ENCODE data around the gene ZNF714.

DNA sequence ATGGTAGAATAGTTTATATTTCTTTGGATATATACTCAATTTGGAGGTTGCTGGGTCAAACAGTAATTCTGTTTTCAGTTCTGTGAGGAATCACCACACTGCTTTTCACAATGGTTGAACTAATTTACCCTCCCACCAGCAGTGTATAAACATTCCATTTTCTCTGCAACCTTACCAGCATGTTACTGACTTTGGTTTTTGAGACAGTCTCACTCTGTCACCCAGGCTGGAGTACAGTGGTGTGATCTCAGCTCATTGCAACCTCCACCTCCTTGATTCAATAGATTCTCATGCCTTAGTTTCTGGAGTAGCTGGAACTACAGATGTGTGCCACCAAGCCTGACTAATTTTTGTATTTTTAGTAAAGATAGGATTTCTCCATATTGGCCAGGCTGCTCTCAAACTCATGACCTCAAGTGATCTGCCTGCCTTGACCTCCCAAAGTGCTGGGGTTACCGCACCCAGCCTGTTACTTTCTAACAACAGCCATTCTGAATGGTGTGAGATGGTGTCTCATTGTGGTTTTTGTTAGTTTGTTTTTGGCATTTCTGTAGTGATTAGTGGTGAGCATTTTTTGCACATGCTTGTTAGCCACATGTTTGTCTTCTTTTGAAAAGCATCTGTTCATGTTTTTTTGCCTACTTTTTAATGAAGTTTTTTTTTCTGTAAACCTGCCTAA, 12.5 kb downstream of the ZNF714 start:
- TF ChIP-seq, protein P1, sequence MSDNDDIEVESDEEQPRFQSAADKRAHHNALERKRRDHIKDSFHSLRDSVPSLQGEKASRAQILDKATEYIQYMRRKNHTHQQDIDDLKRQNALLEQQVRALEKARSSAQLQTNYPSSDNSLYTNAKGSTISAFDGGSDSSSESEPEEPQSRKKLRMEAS (IDR thresholded peaks at IDR 0.05): no peak
- TF ChIP-seq CEBPB (IDR thresholded peaks at IDR 0.05): no peak
- TF ChIP-seq, protein P2, sequence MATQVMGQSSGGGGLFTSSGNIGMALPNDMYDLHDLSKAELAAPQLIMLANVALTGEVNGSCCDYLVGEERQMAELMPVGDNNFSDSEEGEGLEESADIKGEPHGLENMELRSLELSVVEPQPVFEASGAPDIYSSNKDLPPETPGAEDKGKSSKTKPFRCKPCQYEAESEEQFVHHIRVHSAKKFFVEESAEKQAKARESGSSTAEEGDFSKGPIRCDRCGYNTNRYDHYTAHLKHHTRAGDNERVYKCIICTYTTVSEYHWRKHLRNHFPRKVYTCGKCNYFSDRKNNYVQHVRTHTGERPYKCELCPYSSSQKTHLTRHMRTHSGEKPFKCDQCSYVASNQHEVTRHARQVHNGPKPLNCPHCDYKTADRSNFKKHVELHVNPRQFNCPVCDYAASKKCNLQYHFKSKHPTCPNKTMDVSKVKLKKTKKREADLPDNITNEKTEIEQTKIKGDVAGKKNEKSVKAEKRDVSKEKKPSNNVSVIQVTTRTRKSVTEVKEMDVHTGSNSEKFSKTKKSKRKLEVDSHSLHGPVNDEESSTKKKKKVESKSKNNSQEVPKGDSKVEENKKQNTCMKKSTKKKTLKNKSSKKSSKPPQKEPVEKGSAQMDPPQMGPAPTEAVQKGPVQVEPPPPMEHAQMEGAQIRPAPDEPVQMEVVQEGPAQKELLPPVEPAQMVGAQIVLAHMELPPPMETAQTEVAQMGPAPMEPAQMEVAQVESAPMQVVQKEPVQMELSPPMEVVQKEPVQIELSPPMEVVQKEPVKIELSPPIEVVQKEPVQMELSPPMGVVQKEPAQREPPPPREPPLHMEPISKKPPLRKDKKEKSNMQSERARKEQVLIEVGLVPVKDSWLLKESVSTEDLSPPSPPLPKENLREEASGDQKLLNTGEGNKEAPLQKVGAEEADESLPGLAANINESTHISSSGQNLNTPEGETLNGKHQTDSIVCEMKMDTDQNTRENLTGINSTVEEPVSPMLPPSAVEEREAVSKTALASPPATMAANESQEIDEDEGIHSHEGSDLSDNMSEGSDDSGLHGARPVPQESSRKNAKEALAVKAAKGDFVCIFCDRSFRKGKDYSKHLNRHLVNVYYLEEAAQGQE (IDR thresholded peaks at IDR 0.05; ENCODE audit: low read depth): no peak
- no peak for TF ChIP-seq EGR1 (IDR thresholded peaks at IDR 0.05)
- no peak for TF ChIP-seq TAF1 (IDR thresholded peaks at IDR 0.05; ENCODE audit: low read depth)
- TF ChIP-seq EP300 (IDR thresholded peaks at IDR 0.05; ENCODE audit: borderline replicate concordance): no peak
- no peak for TF ChIP-seq CREB1 (IDR thresholded peaks at IDR 0.05; ENCODE audit: low read depth)
- TF ChIP-seq TCF12 (IDR thresholded peaks at IDR 0.05; ENCODE audit: low read depth): no peak
- no peak for TF ChIP-seq NFIC (IDR thresholded peaks at IDR 0.05)
